ENCODE measurements around the gene MED13L.

Gene MED13L

GRCh38 chr12:115998794-115999478 is 278.6 kb downstream of the MED13L start:
- H3K4me3 ChIP-seq (ENCODE audit: low read depth, low read length), result no peak overlapping the region
- no peaks in the 10 kb centered on the region for H3K9me3 ChIP-seq (ENCODE audit: control insufficient read depth, insufficient read depth, low read length)
- no peak overlapping the region for H3K9ac ChIP-seq (ENCODE audit: low read depth, low read length)
- H3K4me1 ChIP-seq (ENCODE audit: control insufficient read depth, insufficient read depth, low read length), result no peaks in the 10 kb centered on the region
- H3K36me3 ChIP-seq (ENCODE audit: control insufficient read depth, insufficient read depth, low read length), result no peaks in the 10 kb centered on the region
- H3K27me3 ChIP-seq (ENCODE audit: control insufficient read depth, insufficient read depth, low read length), result no peaks in the 10 kb centered on the region

GRCh38 chr12:115998119-115998633 is 279.3 kb downstream of the MED13L start:
- no peaks in the 10 kb centered on the region for H3K4me1 ChIP-seq (ENCODE audit: control insufficient read depth, insufficient read depth, low read length)
- no peaks in the 10 kb centered on the region for H3K27me3 ChIP-seq (ENCODE audit: control insufficient read depth, insufficient read depth, low read length)
- no peaks in the 10 kb centered on the region for H3K9me3 ChIP-seq (ENCODE audit: control insufficient read depth, insufficient read depth, low read length)
- H3K9ac ChIP-seq (ENCODE audit: low read depth, low read length), result no peak overlapping the region
- H3K36me3 ChIP-seq (ENCODE audit: control insufficient read depth, insufficient read depth, low read length), result no peaks in the 10 kb centered on the region
- H3K4me3 ChIP-seq (ENCODE audit: low read depth, low read length), result no peak overlapping the region

GRCh38 chr12:115993737-115994136 is 283.8 kb downstream of the MED13L start:
- H3K4me1 ChIP-seq (ENCODE audit: control insufficient read depth, insufficient read depth, low read length), result peaks cover 3% of the 10 kb centered on the region
- peaks cover 2% of the 10 kb centered on the region for H3K36me3 ChIP-seq (ENCODE audit: control insufficient read depth, insufficient read depth, low read length)
- no peaks in the 10 kb centered on the region for H3K9me3 ChIP-seq (ENCODE audit: control insufficient read depth, insufficient read depth, low read length)
- H3K9ac ChIP-seq (ENCODE audit: low read depth, low read length), result no peak overlapping the region
- no peak overlapping the region for H3K4me3 ChIP-seq (ENCODE audit: low read depth, low read length)
- no peaks in the 10 kb centered on the region for H3K27me3 ChIP-seq (ENCODE audit: control insufficient read depth, insufficient read depth, low read length)

DNA sequence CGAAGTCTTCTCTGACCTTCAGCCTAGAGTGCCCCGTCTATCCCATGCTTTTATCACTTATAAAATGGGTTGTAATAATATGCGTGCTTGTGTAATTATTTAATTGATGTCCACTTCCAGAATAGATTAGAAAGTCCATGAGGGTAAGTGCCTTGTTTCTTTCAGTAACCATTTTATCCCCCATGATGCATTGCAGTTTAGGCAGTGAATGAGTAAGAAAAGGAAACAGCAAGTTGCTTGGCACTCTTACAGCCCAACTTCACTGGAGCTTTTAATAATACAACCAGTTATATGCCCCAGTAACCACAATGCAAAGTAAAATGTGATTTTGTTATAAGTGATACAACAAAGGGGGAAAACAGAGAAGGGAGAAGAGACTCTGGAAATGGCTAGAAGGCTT is 287.3 kb downstream of the MED13L start:
- Histone ChIP-seq H3K4me3 (ENCODE audit: low read depth, low read length) (no peak overlapping the region), H3K9ac (ENCODE audit: low read depth, low read length) (no peak overlapping the region), H3K4me1 (ENCODE audit: control insufficient read depth, insufficient read depth, low read length) (peaks cover 11% of the 10 kb centered on the region), H3K27me3 (ENCODE audit: control insufficient read depth, insufficient read depth, low read length) (no peaks in the 10 kb centered on the region), H3K36me3 (ENCODE audit: control insufficient read depth, insufficient read depth, low read length) (peaks cover 2% of the 10 kb centered on the region), H3K9me3 (ENCODE audit: control insufficient read depth, insufficient read depth, low read length) (no peaks in the 10 kb centered on the region)

- Histone ChIP-seq H3K9me3 (ENCODE audit: control insufficient read depth, insufficient read depth, low read length) (no peaks in the 10 kb centered on the region), H3K27me3 (ENCODE audit: control insufficient read depth, insufficient read depth, low read length) (no peaks in the 10 kb centered on the region), H3K9ac (ENCODE audit: low read depth, low read length) (no peak overlapping the region), H3K4me3 (ENCODE audit: low read depth, low read length) (no peak overlapping the region), H3K36me3 (ENCODE audit: control insufficient read depth, insufficient read depth, low read length) (peaks cover 2% of the 10 kb centered on the region), H3K4me1 (ENCODE audit: control insufficient read depth, insufficient read depth, low read length) (peaks cover 11% of the 10 kb centered on the region)
Measured at GRCh38 chr12:115988625-115989563, 288.6 kb downstream of the MED13L start.

GRCh38 chr12:115988212-115988611 is 289.3 kb downstream of the MED13L start:
- peaks cover 2% of the 10 kb centered on the region for H3K36me3 ChIP-seq (ENCODE audit: control insufficient read depth, insufficient read depth, low read length)
- no peaks in the 10 kb centered on the region for H3K9me3 ChIP-seq (ENCODE audit: control insufficient read depth, insufficient read depth, low read length)
- H3K4me1 ChIP-seq (ENCODE audit: control insufficient read depth, insufficient read depth, low read length), result peaks cover 11% of the 10 kb centered on the region
- no peak overlapping the region for H3K4me3 ChIP-seq (ENCODE audit: low read depth, low read length)
- H3K27me3 ChIP-seq (ENCODE audit: control insufficient read depth, insufficient read depth, low read length), result no peaks in the 10 kb centered on the region
- no peak overlapping the region for H3K9ac ChIP-seq (ENCODE audit: low read depth, low read length)

- no peaks in the 10 kb centered on the region for H3K9me3 ChIP-seq (ENCODE audit: control insufficient read depth, insufficient read depth, low read length)
- H3K36me3 ChIP-seq (ENCODE audit: control insufficient read depth, insufficient read depth, low read length), result no peaks in the 10 kb centered on the region
- no peak overlapping the region for H3K4me3 ChIP-seq (ENCODE audit: low read depth, low read length)
- peaks cover 11% of the 10 kb centered on the region for H3K4me1 ChIP-seq (ENCODE audit: control insufficient read depth, insufficient read depth, low read length)
- no peaks in the 10 kb centered on the region for H3K27me3 ChIP-seq (ENCODE audit: control insufficient read depth, insufficient read depth, low read length)
- H3K9ac ChIP-seq (ENCODE audit: low read depth, low read length), result no peak overlapping the region
Measured at GRCh38 chr12:115984616-115985015, 292.9 kb downstream of the MED13L start.

GRCh38 chr12:115983226-115983798 is 294.2 kb downstream of the MED13L start:
- H3K9ac ChIP-seq (ENCODE audit: low read depth, low read length), result no peak overlapping the region
- no peak overlapping the region for H3K4me3 ChIP-seq (ENCODE audit: low read depth, low read length)
- no peaks in the 10 kb centered on the region for H3K27me3 ChIP-seq (ENCODE audit: control insufficient read depth, insufficient read depth, low read length)
- no peaks in the 10 kb centered on the region for H3K36me3 ChIP-seq (ENCODE audit: control insufficient read depth, insufficient read depth, low read length)
- H3K9me3 ChIP-seq (ENCODE audit: control insufficient read depth, insufficient read depth, low read length), result no peaks in the 10 kb centered on the region
- peaks cover 4% of the 10 kb centered on the region for H3K4me1 ChIP-seq (ENCODE audit: control insufficient read depth, insufficient read depth, low read length)

- Histone ChIP-seq H3K4me1 (ENCODE audit: control insufficient read depth, insufficient read depth, low read length) (no peaks in the 10 kb centered on the region), H3K4me3 (ENCODE audit: low read depth, low read length) (no peak overlapping the region), H3K9me3 (ENCODE audit: control insufficient read depth, insufficient read depth, low read length) (no peaks in the 10 kb centered on the region), H3K36me3 (ENCODE audit: control insufficient read depth, insufficient read depth, low read length) (no peaks in the 10 kb centered on the region), H3K27me3 (ENCODE audit: control insufficient read depth, insufficient read depth, low read length) (no peaks in the 10 kb centered on the region), H3K9ac (ENCODE audit: low read depth, low read length) (no peak overlapping the region)
Measured at GRCh38 chr12:115980339-115980738, 297.2 kb downstream of the MED13L start.

GRCh38 chr12:115979851-115980250 is 297.6 kb downstream of the MED13L start:
- no peaks in the 10 kb centered on the region for H3K36me3 ChIP-seq (ENCODE audit: control insufficient read depth, insufficient read depth, low read length)

DNA sequence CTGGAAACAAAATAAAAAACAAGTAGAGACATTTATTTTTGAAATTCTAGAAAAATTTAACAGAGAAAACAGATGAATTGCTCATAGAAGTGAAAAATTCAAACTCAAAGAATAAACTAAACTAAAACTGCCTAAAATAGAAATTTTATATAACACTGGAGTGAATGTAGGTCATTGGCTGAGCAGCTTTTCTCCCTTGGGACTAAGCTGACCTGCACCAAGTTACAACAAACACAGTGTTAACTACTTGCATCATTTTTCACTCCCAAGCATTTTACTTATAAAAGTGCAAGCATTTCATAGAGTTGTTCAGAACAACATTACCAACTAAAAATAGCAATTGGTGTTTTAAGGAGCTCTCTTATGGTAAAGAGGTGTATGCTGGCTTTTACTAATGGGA is 298.1 kb downstream of the MED13L start:
- H3K27me3 ChIP-seq (ENCODE audit: control insufficient read depth, insufficient read depth, low read length), result no peaks in the 10 kb centered on the region
- no peaks in the 10 kb centered on the region for H3K36me3 ChIP-seq (ENCODE audit: control insufficient read depth, insufficient read depth, low read length)
- no peaks in the 10 kb centered on the region for H3K9me3 ChIP-seq (ENCODE audit: control insufficient read depth, insufficient read depth, low read length)
- no peak overlapping the region for H3K9ac ChIP-seq (ENCODE audit: low read depth, low read length)
- no peak overlapping the region for H3K4me3 ChIP-seq (ENCODE audit: low read depth, low read length)
- H3K4me1 ChIP-seq (ENCODE audit: control insufficient read depth, insufficient read depth, low read length), result no peaks in the 10 kb centered on the region

More at GRCh38 chr12:115979851-115980250, 297.6 kb downstream of the MED13L start:
- Histone ChIP-seq H3K4me1 (ENCODE audit: control insufficient read depth, insufficient read depth, low read length) (no peaks in the 10 kb centered on the region), H3K4me3 (ENCODE audit: low read depth, low read length) (no peak overlapping the region), H3K27me3 (ENCODE audit: control insufficient read depth, insufficient read depth, low read length) (no peaks in the 10 kb centered on the region), H3K9me3 (ENCODE audit: control insufficient read depth, insufficient read depth, low read length) (no peaks in the 10 kb centered on the region), H3K9ac (ENCODE audit: low read depth, low read length) (no peak overlapping the region)

Data from iPS-15b (cell line).